GM21423 (cell line): ENCODE measurements around the gene ACSL5.
"Not testable (repeated sequence)": the region's sequence is repeated elsewhere in the genome, so short reads cannot be mapped to it uniquely, and the experiment has no call there.

ENCODE experiments used
- ATAC-seq: cut with Tn5 transposase; IDR thresholded peaks from one replicate; pipeline ENCODE4 v1.9.1; 2021; ENCODE audit warnings: mild to moderate bottlenecking, moderate library complexity; ENCODE audit not compliant: unreplicated experiment

The ACSL5 gene

GRCh38 chr10:112460366-112460765 is 86.5 kb downstream of the ACSL5 start:
- ATAC-seq = no peak

DNA sequence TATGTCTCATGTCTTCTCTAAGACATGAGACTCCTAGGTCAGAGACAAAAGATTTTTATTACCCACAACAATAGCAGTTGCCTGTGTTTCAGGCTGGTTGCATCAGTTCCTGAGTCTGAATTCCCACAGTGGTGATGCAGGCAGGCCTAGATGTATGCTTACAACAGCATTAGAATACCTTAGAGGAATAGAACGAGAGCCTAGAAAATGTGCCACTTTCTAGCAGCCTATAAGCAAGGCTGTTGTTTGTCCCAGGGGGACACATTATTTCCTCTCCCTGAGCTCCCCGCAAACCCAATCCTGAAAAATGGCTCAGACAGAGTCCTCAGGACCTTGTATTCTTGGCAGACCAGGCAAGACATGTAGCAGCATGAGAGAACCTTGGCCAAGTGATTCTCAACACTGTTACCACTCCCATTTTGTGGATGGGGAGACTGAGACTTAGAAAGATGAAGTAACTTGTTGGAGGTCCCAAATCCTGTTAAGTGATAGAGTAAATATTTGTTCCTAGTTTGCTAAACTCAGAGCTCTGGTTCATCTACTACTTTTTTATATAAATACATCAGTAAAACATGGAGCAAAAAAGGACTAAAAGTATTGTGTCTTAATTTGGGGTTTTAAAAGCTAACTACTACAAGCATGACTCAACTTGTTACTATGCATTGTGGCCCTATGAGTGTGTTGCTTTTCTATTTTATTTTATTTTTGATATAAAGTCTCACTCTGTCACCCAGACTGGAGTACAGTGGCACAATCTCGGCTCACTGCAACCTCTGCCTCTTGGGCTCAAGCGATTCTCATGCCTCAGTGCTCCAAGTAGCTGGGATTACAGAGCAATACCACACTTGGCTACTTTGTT is 87.3 kb downstream of the ACSL5 start:
- no peak for ATAC-seq

DNA sequence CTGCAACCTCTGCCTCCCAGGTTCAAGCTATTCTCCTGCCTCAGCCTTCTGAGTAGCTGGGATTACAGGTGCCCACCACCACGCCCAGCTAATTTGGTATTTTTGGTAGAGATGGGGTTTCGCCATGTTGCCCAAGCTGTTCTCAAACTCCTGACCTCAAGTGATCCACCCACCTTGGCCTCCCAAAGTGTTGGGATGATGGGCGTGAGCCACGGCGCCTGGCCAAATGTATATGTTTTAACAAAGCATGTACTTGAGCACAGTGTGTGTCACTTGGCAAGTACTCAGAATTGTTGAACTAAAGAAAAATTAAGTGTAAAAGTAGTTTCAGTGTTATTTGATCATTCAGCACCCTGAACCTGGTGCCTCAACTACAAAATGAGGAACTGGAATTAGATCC is 90.2 kb downstream of the ACSL5 start:
- not testable (repeated sequence) for ATAC-seq

GRCh38 chr10:112465299-112465883 is 91.5 kb downstream of the ACSL5 start:
- no peak for ATAC-seq

- no peak for ATAC-seq
Observed at GRCh38 chr10:112466802-112467201, 92.9 kb downstream of the ACSL5 start.

DNA sequence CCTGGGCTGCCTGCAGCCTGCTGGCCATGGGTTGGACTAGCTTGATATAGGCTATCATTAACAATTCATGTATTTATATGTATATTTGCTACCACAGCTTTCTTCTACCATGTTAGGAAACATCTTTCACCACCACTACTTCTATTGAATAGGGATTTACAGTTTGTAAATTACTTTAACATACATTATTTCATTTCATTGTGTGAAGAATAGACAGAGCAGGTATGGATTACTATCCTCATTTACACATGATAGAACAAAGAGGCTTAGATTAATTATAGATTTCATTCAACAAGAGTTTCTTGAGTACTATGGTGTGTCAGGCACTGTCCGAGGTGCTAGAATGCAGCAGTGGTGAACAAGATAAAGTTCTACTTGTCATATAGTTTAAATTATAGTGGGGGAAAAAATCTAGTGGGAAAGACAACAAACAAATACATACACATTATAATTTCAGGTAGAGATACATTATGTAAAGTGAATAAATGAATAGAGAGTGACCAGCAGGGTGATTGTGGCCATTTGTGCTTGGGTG is 93.7 kb downstream of the ACSL5 start:
- no peak for ATAC-seq

DNA sequence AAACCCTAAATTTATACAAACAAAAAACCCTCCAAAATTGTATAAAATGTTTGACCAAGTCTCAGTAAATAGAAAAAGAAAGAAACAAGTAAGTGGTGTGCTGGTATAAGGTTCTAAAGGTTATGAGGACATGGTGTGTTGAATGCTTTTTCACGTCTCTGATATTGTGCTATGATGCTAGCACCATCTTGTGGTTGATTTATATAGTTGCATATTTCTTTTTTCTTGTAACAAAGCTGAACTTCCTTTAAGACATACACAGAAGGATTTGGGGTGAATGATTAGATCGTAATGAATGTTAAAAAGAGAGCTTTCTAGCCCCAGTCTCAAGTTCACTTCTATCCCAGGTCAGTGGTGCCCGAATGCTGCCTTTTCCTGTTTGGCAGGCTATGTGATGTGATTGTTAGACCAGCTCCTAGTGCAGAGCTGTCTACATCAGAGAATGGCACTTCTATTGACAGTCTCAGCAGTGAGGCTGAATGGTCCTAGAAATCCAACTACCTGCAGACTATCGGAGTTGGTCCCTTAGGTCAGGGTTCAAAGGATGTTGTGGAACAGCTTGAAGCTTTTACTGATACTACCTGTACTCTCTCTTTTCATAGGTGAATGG is 98.1 kb downstream of the ACSL5 start:
- ATAC-seq = peak; percentile 71

GRCh38 chr10:112475575-112476218 is 101.8 kb downstream of the ACSL5 start:
- ATAC-seq = no peak
